H1 (cell line): ENCODE results near the gene RAP2A.

ENCODE experiments used
- CEBPB ChIP-seq: IDR thresholded peaks from 2 replicates; pipeline ENCODE4 v1.6.1; 2012; ENCODE audit warnings: low read depth, low read length
- CHD2 ChIP-seq: IDR thresholded peaks from 2 replicates; pipeline ENCODE4 v1.6.1; 2012; ENCODE audit warnings: low read length, improper control_type of control experiment
- EGR1 ChIP-seq: IDR thresholded peaks from 2 replicates; pipeline ENCODE4 v1.6.1; 2011; ENCODE audit warnings: low read depth, low read length, borderline replicate concordance
- NRF1 ChIP-seq: IDR thresholded peaks from 2 replicates; pipeline ENCODE4 v1.6.1; 2011; ENCODE audit warnings: mild to moderate bottlenecking, low read depth, low read length, improper control_type of control experiment
- YY1 ChIP-seq: IDR thresholded peaks from 2 replicates; pipeline ENCODE4 v1.6.1; 2011; ENCODE audit warnings: low read depth, mild to moderate bottlenecking, low read length
- TF ChIP-seq, protein P1 (sequence below): IDR thresholded peaks from 2 replicates; pipeline ENCODE4 v1.6.1; 2011; ENCODE audit warnings: low read length, improper control_type of control experiment
- TF ChIP-seq, protein P2 (sequence below): IDR thresholded peaks from 2 replicates; pipeline ENCODE4 v1.6.1; 2012; ENCODE audit warnings: inconsistent platforms

DNA sequence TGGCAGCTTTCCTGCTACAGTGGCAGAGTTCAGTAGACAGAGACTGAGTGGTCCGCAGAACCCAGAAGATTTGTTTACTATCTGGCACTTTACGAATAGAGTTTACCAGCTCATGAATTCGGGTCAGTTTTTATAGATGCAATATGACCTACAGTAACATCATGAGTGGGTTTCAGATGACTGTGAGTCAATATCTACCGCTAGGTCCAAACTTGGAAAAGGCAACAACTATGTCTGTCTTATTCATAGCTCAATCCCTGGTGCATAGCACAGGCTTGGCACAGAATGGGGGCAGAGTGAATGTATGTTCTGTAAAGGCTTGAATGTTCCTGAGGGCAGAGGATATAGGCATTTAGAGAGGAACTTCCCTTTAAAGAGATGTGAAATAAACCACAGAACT lies 65.2 kb downstream of the RAP2A start:
- TF ChIP-seq CEBPB: no peak
- no peak for TF ChIP-seq EGR1
- TF ChIP-seq YY1: no peak
- TF ChIP-seq, protein P1, sequence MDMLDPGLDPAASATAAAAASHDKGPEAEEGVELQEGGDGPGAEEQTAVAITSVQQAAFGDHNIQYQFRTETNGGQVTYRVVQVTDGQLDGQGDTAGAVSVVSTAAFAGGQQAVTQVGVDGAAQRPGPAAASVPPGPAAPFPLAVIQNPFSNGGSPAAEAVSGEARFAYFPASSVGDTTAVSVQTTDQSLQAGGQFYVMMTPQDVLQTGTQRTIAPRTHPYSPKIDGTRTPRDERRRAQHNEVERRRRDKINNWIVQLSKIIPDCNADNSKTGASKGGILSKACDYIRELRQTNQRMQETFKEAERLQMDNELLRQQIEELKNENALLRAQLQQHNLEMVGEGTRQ: no peak
- TF ChIP-seq NRF1: no peak
- TF ChIP-seq, protein P2, sequence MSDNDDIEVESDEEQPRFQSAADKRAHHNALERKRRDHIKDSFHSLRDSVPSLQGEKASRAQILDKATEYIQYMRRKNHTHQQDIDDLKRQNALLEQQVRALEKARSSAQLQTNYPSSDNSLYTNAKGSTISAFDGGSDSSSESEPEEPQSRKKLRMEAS: no peak
- no peak for TF ChIP-seq CHD2
